Adipocyte (in vitro differentiated cells): ENCODE results near the gene EXOSC5.
A peak's percentile ranks its signal among the peaks of the same experiment; 100 is the strongest.
"Not testable (repeated sequence)": the region's sequence is repeated elsewhere in the genome, so short reads cannot be mapped to it uniquely, and the experiment has no call there.

Experiments
- DNase-seq: peaks from one replicate; pipeline ENCODE4 v3.0.0-alpha.2; 2015; ENCODE audit warnings: low read depth
- H3K27me3 ChIP-seq: replicated peaks from 2 replicates; pipeline ENCODE4 v1.7.0; 2013; ENCODE audit warnings: mild to moderate bottlenecking, low read length, moderate library complexity; ENCODE audit not compliant: control insufficient read depth, insufficient read depth
- H3K36me3 ChIP-seq: 2 replicates; pipeline ENCODE4 v1.7.0; 2013; ENCODE audit warnings: low read length, mild to moderate bottlenecking, moderate library complexity; ENCODE audit not compliant: control insufficient read depth, insufficient read depth, severe bottlenecking
- H3K4me1 ChIP-seq: 2 replicates; pipeline ENCODE4 v1.7.0; 2013; ENCODE audit warnings: mild to moderate bottlenecking, low read length, moderate library complexity; ENCODE audit not compliant: control insufficient read depth, insufficient read depth
- H3K4me3 ChIP-seq: 2 replicates; pipeline ENCODE4 v1.7.0; 2013; ENCODE audit warnings: mild to moderate bottlenecking, low read length, moderate library complexity
- H3K9ac ChIP-seq: 2 replicates; pipeline ENCODE4 v1.7.0; 2013; ENCODE audit warnings: mild to moderate bottlenecking, low read length, moderate library complexity
- H3K9me3 ChIP-seq: 2 replicates; pipeline ENCODE4 v1.7.0; 2013; ENCODE audit warnings: mild to moderate bottlenecking, low read length, moderate library complexity; ENCODE audit not compliant: control insufficient read depth

The EXOSC5 gene

GRCh38 chr19:41435376-41435775 lies 38.2 kb upstream of the EXOSC5 start:
- peaks cover 24% of the 10 kb centered on the region for H3K36me3 ChIP-seq
- H3K4me1 ChIP-seq, H3K9ac ChIP-seq, H3K9me3 ChIP-seq, H3K27me3 ChIP-seq, DNase-seq, H3K4me3 ChIP-seq: not testable (repeated sequence)

- no peak for DNase-seq
- no peak overlapping the region for H3K4me3 ChIP-seq
- no peak overlapping the region for H3K9ac ChIP-seq
- H3K9me3 ChIP-seq: no peaks in the 10 kb centered on the region
- peaks cover 24% of the 10 kb centered on the region for H3K36me3 ChIP-seq
- peaks cover 5% of the 10 kb centered on the region for H3K4me1 ChIP-seq
- no peaks in the 10 kb centered on the region for H3K27me3 ChIP-seq
Observed at GRCh38 chr19:41434450-41434849, 37.3 kb upstream of the EXOSC5 start.

- H3K9me3 ChIP-seq: no peaks in the 10 kb centered on the region
- H3K4me1 ChIP-seq: peaks cover under 1% of the 10 kb centered on the region
- H3K9ac ChIP-seq: no peak overlapping the region
- H3K36me3 ChIP-seq: peaks cover 24% of the 10 kb centered on the region
- no peak overlapping the region for H3K4me3 ChIP-seq
- H3K27me3 ChIP-seq: no peaks in the 10 kb centered on the region
- no peak for DNase-seq
Observed at GRCh38 chr19:41433171-41433570, 36.0 kb upstream of the EXOSC5 start.

DNA sequence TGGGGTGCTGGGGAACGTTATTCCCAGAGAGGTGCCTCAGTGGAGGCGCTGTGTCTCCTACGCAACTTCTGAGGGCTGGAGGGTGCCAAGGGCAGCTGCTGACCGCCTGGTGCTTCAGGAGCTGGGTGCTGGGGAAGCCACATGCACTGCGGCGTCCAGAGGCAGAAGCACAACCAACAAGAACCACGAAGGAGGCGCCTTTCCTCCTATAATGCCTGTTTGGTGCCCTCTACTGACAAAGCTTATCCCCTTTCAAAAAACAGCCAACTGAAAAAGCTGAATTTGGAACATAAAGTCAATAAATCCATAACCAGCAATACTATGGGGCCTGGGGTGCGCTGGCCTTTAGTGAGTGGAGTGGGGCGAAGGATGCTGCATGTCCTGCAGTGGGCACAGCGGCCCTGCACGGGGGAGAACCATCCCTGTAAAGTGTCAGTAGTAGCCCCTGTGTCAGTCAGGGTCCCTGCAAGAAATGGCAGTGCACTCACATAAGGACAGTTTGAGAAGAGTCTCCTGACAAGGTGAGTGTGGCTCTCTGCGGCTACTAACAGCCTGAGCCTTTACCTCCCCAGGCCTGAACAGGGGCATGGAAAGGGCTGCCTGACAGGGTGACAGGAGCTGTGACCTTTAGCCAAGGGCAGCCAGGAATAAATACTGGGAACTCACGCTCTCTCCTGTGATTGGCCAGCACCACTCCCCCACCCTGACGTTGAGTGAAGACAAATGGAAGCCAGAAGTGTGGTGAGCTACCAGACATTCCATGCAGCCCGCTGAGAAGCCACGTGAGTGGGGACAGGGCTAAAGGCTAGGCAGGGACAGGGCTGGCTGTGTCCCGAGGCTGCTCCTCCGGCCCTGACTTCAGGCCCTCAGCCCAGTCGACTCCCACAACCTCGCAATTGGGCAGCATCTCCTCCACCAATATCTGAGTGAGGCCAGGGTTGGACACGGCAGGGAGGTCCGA lies 34.5 kb upstream of the EXOSC5 start:
- Histone ChIP-seq H3K27me3 (no peaks in the 10 kb centered on the region), H3K4me1 (peaks cover 11% of the 10 kb centered on the region), H3K9me3 (no peaks in the 10 kb centered on the region), H3K36me3 (peaks cover 24% of the 10 kb centered on the region), H3K4me3 (no peak overlapping the region), H3K9ac (no peak overlapping the region)
- peak; percentile 34 for DNase-seq

DNA sequence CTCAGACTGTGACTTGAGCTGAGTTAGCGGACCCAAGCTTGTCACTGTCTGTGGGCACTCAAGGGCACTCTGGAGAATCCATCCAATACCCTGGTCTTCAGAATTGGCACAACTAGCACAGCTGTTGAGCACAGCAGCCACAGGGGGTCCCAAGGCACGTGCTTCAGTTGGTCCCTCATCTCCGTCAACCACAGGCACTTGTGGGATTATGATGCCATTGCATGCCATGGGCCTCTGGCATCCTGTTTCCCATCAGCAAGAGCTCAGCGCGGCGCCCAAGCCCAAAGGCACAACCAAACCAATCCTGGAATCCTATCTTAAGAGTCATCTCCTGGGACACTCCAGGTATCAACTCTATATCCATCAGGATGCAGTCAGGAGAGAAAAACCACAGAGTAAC lies 33.8 kb upstream of the EXOSC5 start:
- no peak overlapping the region for H3K9ac ChIP-seq
- no peak for DNase-seq

DNA sequence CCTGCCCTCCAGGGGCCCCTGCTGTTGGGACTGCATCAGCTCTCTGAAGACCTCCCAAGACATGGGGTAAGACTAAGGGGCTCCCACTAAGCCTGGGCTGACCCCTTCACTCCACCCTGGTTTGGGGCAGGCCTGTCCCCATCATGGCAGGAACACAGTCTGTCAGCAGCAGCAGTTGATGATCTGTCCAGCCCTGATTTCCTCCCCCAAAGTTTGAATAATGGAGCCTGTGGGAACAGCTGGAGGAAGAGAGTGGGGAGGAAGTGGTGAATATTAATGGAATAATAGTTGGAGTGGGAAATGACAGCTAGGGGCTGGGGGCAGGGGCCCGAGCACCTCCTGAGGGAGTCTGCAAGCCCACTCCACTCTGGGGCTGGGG lies 31.3 kb upstream of the EXOSC5 start:
- H3K4me1 ChIP-seq: peaks cover 17% of the 10 kb centered on the region
- H3K9ac ChIP-seq: peak overlapping the region; percentile 69
- H3K4me3 ChIP-seq: no peak overlapping the region
- no peaks in the 10 kb centered on the region for H3K9me3 ChIP-seq
- peaks cover 24% of the 10 kb centered on the region for H3K36me3 ChIP-seq
- no peaks in the 10 kb centered on the region for H3K27me3 ChIP-seq
- DNase-seq: no peak

More for the DNA sequence above, 33.8 kb upstream of the EXOSC5 start:
- peaks cover 24% of the 10 kb centered on the region for H3K36me3 ChIP-seq
- peaks cover 17% of the 10 kb centered on the region for H3K4me1 ChIP-seq
- H3K27me3 ChIP-seq: no peaks in the 10 kb centered on the region
- H3K9me3 ChIP-seq: no peaks in the 10 kb centered on the region
- no peak overlapping the region for H3K4me3 ChIP-seq

DNA sequence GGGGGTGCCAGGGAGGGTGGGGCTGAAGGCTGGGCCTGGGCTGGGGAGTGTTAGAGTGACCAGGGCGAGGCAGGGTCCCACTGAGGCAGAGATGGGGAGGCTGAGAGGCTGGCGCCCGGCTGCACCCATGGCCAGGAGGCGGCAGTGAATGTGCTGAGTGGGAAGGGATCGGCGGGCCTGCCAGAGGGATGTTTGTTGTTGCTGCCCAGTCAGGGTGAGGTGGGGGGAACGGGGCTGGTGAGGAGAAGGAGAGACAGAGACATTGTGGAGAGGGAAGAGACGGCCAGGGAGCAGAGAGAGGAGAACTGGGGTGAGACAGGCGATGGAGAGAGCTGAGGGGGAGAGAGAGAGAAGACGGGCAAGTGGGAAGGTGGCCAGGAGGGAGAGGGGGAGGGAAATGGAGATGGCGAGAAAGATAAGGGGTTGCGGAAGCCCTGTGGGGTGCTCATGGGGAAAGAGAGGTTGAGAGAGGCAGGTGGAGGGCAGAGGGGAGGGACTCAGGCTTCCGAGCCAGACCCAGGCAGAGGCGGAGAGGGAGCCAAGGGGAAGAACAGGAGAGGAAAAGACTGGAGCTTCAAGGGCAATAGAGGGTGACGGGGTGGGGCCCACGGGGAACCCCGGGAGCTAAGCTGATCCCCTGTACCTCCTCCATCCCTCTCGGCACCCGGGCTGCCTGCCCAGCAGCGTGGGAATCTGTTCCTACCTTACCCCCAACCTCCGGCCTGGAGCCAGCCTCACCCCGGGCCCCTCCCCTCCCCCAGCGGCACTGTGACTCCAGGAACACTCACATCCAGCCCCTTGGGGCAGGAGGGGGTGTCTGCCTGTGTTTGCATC lies 30.7 kb upstream of the EXOSC5 start:
- Histone ChIP-seq H3K27me3 (no peaks in the 10 kb centered on the region), H3K4me3 (peak overlapping the region; percentile 72), H3K9ac (peak overlapping the region; percentile 69), H3K4me1 (peaks cover 17% of the 10 kb centered on the region), H3K9me3 (no peaks in the 10 kb centered on the region), H3K36me3 (peaks cover 23% of the 10 kb centered on the region)
- DNase-seq: no peak

DNA sequence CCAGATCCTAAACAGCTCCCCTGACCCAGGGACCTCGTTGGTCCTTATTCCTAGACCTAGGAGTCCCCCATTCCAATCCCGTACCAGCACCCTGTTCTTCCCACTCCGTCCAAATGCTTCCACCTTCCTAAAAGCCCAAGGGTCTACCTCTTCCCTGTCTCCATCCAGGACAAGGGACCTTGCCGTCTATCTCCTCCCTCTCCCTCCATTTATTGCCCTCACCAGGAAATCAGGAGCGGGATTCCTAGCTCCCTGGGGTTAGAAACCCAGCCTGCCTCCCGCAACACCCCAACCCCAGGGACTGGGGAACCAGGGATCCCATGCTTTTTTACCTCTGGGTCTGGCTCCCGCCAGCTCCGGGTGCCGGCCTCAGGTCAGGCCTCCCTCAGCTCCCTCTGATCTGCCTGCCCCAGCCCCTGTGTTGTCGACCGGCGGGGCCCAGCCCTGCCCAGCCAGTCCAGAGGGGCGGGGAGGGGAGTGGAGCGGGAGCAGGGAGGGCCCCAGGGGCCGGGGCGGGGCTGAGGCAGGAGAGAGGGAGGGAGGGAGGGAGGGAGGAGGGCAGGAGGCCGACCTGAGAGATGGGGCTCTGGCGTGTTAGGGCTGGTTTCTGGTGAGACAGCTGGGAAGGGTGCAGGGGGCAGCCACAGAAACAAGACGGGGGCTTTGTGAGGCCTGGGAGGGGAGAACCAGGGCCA lies 29.9 kb upstream of the EXOSC5 start, which contains the start of gene B3GNT8:
Gene B3GNT8, minus strand, starts transcription at position 423 of the 695 bp plus-strand sequence. CDS start 596 bp downstream, outside the sequence.
- Histone ChIP-seq H3K9ac (peak within 1 kb of the TSS; percentile 85), H3K9me3 (no peaks in the 10 kb centered on the region), H3K36me3 (peaks cover 23% of the 10 kb centered on the region), H3K4me3 (peak within 1 kb of the TSS; percentile 78), H3K27me3 (no peaks in the 10 kb centered on the region), H3K4me1 (peaks cover 17% of the 10 kb centered on the region)
- DNase-seq: peak; percentile 71

DNA sequence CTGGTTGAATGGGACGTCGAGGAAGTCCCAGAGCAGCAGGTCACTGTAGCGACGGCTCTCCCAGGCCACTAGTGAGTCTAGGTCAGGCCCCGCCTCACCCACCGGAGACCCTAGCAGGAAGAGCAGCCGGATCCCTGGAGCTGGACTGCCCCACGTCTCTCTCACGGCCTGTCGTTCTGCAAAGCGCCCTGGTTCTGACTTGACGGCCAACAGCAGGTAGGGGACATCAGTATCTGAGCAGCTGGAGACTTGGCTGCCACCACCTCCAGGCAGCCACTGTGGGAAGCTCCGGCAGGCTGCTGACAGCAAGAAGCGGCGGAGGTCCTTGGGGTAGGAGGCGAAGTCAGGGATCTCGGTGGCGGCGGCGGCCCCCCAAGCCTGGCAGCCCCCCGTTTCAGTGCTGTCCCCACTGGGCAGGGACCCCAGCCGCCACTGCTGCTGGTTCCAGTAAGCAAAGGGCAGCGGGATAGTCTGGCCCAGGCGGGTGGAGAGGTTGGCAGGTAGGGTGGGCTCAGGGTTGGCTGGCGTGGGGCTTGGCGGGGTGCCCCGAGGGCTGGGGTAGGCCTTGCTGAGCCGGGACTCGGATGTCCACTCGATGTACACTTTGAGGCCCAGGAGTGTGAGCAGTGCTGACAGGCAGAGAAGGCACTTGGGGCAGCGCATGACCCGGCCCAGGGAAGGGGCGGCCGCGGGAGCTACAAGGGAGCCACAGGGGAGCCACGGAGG lies 29.1 kb upstream of the EXOSC5 start:
- Histone ChIP-seq H3K9ac (peak overlapping the region; percentile 85), H3K9me3 (no peaks in the 10 kb centered on the region), H3K4me1 (peaks cover 17% of the 10 kb centered on the region), H3K4me3 (peak overlapping the region; percentile 78), H3K27me3 (no peaks in the 10 kb centered on the region), H3K36me3 (peaks cover 20% of the 10 kb centered on the region)
- no peak for DNase-seq
